Neural cell (in vitro differentiated cells): Measurements from ENCODE around the gene ACADM.

Source experiments
- EZH2 ChIP-seq: fragments of 200-600, 300-800 bp; shearing (Covaris generic), sonication (generic); IDR thresholded peaks from 2 replicates; pipeline ENCODE4 v1.6.1; 2014; ENCODE audit warnings: antibody characterized with exemption, low read length, borderline replicate concordance, mild to moderate bottlenecking; ENCODE audit not compliant: insufficient read depth, poor library complexity, severe bottlenecking
- POLR2AphosphoS5 ChIP-seq: IDR thresholded peaks from 2 replicates; pipeline ENCODE4 v1.6.1; 2012
- SMC3 ChIP-seq: fragments of 450-650 bp; conservative IDR thresholded peaks from 2 replicates; pipeline ENCODE4 v1.6.1; 2014; ENCODE audit warnings: antibody characterized with exemption, mild to moderate bottlenecking, moderate library complexity; ENCODE audit not compliant: poor library complexity
- TAF1 ChIP-seq: IDR thresholded peaks from 2 replicates; pipeline ENCODE4 v1.6.1; 2012; ENCODE audit warnings: low read depth
- TF ChIP-seq, protein P1 (sequence below): fragments of 450-650 bp; IDR thresholded peaks from 2 replicates; pipeline ENCODE4 v1.5.1; 2014; ENCODE audit warnings: antibody characterized with exemption, mild to moderate bottlenecking, moderate library complexity; ENCODE audit not compliant: poor library complexity, severe bottlenecking
- TF ChIP-seq, protein P2 (sequence below): IDR thresholded peaks from 2 replicates; pipeline ENCODE4 v1.6.1; 2012; ENCODE audit warnings: borderline replicate concordance

DNA sequence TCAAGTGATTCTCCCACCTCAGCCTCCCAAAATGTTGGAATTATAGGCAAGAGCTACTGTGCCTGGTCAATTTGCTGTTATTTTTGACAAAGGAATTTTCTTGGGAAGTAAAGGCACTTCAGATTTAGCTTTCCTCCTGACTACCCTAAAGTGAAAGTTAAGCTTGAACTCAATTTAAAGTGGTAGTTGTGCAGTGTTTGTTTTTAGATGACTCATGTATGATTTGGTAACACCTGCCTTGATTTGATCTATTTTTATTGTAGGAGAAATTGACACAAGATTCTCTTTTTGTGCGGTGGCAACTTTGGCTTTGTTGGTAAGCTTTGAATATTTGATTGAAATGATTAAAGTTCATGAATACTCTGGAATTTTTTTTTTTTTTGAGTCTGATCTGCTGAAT lies 66.5 kb downstream of the ACADM start:
- TF ChIP-seq, protein P1, sequence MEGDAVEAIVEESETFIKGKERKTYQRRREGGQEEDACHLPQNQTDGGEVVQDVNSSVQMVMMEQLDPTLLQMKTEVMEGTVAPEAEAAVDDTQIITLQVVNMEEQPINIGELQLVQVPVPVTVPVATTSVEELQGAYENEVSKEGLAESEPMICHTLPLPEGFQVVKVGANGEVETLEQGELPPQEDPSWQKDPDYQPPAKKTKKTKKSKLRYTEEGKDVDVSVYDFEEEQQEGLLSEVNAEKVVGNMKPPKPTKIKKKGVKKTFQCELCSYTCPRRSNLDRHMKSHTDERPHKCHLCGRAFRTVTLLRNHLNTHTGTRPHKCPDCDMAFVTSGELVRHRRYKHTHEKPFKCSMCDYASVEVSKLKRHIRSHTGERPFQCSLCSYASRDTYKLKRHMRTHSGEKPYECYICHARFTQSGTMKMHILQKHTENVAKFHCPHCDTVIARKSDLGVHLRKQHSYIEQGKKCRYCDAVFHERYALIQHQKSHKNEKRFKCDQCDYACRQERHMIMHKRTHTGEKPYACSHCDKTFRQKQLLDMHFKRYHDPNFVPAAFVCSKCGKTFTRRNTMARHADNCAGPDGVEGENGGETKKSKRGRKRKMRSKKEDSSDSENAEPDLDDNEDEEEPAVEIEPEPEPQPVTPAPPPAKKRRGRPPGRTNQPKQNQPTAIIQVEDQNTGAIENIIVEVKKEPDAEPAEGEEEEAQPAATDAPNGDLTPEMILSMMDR = no peak
- TF ChIP-seq, protein P2, sequence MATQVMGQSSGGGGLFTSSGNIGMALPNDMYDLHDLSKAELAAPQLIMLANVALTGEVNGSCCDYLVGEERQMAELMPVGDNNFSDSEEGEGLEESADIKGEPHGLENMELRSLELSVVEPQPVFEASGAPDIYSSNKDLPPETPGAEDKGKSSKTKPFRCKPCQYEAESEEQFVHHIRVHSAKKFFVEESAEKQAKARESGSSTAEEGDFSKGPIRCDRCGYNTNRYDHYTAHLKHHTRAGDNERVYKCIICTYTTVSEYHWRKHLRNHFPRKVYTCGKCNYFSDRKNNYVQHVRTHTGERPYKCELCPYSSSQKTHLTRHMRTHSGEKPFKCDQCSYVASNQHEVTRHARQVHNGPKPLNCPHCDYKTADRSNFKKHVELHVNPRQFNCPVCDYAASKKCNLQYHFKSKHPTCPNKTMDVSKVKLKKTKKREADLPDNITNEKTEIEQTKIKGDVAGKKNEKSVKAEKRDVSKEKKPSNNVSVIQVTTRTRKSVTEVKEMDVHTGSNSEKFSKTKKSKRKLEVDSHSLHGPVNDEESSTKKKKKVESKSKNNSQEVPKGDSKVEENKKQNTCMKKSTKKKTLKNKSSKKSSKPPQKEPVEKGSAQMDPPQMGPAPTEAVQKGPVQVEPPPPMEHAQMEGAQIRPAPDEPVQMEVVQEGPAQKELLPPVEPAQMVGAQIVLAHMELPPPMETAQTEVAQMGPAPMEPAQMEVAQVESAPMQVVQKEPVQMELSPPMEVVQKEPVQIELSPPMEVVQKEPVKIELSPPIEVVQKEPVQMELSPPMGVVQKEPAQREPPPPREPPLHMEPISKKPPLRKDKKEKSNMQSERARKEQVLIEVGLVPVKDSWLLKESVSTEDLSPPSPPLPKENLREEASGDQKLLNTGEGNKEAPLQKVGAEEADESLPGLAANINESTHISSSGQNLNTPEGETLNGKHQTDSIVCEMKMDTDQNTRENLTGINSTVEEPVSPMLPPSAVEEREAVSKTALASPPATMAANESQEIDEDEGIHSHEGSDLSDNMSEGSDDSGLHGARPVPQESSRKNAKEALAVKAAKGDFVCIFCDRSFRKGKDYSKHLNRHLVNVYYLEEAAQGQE = no peak
- TF ChIP-seq EZH2 (no peak), POLR2AphosphoS5 (no peak), SMC3 (no peak), TAF1 (no peak)
